ENCODE results near the gene PEAK3. TPM values are rescaled to one million over a fixed set of nuclear protein-coding genes. Genes with fewer than 3 reads are reported as not detected.

Gene PEAK3
- total and polyA plus RNA-seq, 9 of the 15 experiments (the other 6 are each of a cell fraction or from before 2014, with no cell fraction given): 0.07 to 0.40 TPM; not detected in 7

- TF ChIP-seq, protein P1, sequence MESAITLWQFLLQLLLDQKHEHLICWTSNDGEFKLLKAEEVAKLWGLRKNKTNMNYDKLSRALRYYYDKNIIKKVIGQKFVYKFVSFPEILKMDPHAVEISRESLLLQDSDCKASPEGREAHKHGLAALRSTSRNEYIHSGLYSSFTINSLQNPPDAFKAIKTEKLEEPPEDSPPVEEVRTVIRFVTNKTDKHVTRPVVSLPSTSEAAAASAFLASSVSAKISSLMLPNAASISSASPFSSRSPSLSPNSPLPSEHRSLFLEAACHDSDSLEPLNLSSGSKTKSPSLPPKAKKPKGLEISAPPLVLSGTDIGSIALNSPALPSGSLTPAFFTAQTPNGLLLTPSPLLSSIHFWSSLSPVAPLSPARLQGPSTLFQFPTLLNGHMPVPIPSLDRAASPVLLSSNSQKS (CRISPR knock-in tag; IDR thresholded peaks at IDR 0.05): no peak
- TF ChIP-seq SAFB (IDR thresholded peaks at IDR 0.05; ENCODE audit: borderline replicate concordance, low read depth, low read length): 0 out of 2 replicates have a peak, but pooled peaks have one; percentile 34
- no peak for TF ChIP-seq ZBTB43 (CRISPR knock-in tag; IDR thresholded peaks at IDR 0.05)
- TF ChIP-seq, protein P2, sequence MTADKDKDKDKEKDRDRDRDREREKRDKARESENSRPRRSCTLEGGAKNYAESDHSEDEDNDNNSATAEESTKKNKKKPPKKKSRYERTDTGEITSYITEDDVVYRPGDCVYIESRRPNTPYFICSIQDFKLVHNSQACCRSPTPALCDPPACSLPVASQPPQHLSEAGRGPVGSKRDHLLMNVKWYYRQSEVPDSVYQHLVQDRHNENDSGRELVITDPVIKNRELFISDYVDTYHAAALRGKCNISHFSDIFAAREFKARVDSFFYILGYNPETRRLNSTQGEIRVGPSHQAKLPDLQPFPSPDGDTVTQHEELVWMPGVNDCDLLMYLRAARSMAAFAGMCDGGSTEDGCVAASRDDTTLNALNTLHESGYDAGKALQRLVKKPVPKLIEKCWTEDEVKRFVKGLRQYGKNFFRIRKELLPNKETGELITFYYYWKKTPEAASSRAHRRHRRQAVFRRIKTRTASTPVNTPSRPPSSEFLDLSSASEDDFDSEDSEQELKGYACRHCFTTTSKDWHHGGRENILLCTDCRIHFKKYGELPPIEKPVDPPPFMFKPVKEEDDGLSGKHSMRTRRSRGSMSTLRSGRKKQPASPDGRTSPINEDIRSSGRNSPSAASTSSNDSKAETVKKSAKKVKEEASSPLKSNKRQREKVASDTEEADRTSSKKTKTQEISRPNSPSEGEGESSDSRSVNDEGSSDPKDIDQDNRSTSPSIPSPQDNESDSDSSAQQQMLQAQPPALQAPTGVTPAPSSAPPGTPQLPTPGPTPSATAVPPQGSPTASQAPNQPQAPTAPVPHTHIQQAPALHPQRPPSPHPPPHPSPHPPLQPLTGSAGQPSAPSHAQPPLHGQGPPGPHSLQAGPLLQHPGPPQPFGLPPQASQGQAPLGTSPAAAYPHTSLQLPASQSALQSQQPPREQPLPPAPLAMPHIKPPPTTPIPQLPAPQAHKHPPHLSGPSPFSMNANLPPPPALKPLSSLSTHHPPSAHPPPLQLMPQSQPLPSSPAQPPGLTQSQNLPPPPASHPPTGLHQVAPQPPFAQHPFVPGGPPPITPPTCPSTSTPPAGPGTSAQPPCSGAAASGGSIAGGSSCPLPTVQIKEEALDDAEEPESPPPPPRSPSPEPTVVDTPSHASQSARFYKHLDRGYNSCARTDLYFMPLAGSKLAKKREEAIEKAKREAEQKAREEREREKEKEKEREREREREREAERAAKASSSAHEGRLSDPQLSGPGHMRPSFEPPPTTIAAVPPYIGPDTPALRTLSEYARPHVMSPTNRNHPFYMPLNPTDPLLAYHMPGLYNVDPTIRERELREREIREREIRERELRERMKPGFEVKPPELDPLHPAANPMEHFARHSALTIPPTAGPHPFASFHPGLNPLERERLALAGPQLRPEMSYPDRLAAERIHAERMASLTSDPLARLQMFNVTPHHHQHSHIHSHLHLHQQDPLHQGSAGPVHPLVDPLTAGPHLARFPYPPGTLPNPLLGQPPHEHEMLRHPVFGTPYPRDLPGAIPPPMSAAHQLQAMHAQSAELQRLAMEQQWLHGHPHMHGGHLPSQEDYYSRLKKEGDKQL (CRISPR knock-in tag; IDR thresholded peaks at IDR 0.05; ENCODE audit: borderline replicate concordance): no peak
- no peak for TF ChIP-seq CHD2 (IDR thresholded peaks at IDR 0.05; ENCODE audit: low read depth, low read length)
- no peak for TF ChIP-seq MITF (IDR thresholded peaks at IDR 0.05)
- TF ChIP-seq ATF3 (IDR thresholded peaks at IDR 0.05): peak; percentile 98
- no peak for TF ChIP-seq ATF3 (CRISPR knock-in tag; conservative IDR thresholded peaks at IDR 0.05)
- TF ChIP-seq PHF20 (IDR thresholded peaks at IDR 0.05; ENCODE audit: partially characterized antibody): no peak
- no peak for TF ChIP-seq BRD9 (IDR thresholded peaks at IDR 0.05; ENCODE audit: low read depth, partially characterized antibody)
- peak; percentile 99 for TF ChIP-seq TFAP4 (CRISPR knock-in tag; IDR thresholded peaks at IDR 0.05; ENCODE audit: borderline replicate concordance)
- TF ChIP-seq HDAC6 (IDR thresholded peaks at IDR 0.05; ENCODE audit: low read depth, low read length): no peak
- TF ChIP-seq GABPB1 (CRISPR knock-in tag; IDR thresholded peaks at IDR 0.05): 0 out of 2 replicates have a peak, but pooled peaks have one; percentile 8
- no peak for TF ChIP-seq MTF1 (CRISPR knock-in tag; IDR thresholded peaks at IDR 0.05; ENCODE audit: borderline replicate concordance)
- TF ChIP-seq MCM5 (IDR thresholded peaks at IDR 0.05; ENCODE audit: low read depth): no peak
Observed at GRCh38 chr19:2302319-2303210, 20.6 kb upstream of the PEAK3 start (continued).
